Subcutaneous adipose tissue (tissue), 4 donors: Measurements from ENCODE around the gene NIT2. TPM values are rescaled to one million over a fixed set of nuclear protein-coding genes. Genes with fewer than 3 reads are reported as not detected.

Experiments
- CTCF ChIP-seq: fragments of 450-650 bp; IDR thresholded peaks from one replicate; pipeline ENCODE4 v1.5.1; 2016; ENCODE audit warnings: low read depth, mild to moderate bottlenecking, control low read depth, antibody characterized with exemption, moderate library complexity
- total RNA-seq, 4 donors: library from RNA; depleted of rRNA; stranded (reverse); fragments of >200 nt; gene quantifications; one replicate each; pipeline ENCODE4 v1.1.0, GENCODE V29; 2016

The NIT2 gene
- total RNA-seq, 4 donors from 2014 or later, result 35.5 to 77.8 (median 47.9) TPM

- no peak for TF ChIP-seq CTCF
Observed at GRCh38 chr3:100339786-100340185, 5.2 kb downstream of the NIT2 start.

GRCh38 chr3:100340527-100340926 is 6.0 kb downstream of the NIT2 start:
- no peak for TF ChIP-seq CTCF

DNA sequence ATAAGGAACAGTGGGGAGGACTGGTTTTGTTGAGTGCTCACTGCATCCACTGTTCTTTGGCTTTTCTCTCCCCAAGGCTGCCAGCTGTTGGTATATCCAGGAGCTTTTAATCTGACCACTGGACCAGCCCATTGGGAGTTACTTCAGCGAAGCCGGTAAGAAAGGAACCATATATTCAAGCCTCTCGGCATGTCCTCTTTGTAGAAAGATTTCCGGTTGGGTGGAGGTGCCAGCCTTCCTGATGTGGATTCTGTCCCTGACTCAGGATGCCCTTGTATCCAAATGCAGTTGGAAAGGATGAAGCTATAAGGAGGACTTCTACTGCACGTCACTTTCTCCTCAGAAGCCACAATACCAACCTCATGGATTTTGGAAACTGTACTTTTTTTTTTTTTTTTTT is 14.2 kb downstream of the NIT2 start:
- TF ChIP-seq CTCF, result no peak

DNA sequence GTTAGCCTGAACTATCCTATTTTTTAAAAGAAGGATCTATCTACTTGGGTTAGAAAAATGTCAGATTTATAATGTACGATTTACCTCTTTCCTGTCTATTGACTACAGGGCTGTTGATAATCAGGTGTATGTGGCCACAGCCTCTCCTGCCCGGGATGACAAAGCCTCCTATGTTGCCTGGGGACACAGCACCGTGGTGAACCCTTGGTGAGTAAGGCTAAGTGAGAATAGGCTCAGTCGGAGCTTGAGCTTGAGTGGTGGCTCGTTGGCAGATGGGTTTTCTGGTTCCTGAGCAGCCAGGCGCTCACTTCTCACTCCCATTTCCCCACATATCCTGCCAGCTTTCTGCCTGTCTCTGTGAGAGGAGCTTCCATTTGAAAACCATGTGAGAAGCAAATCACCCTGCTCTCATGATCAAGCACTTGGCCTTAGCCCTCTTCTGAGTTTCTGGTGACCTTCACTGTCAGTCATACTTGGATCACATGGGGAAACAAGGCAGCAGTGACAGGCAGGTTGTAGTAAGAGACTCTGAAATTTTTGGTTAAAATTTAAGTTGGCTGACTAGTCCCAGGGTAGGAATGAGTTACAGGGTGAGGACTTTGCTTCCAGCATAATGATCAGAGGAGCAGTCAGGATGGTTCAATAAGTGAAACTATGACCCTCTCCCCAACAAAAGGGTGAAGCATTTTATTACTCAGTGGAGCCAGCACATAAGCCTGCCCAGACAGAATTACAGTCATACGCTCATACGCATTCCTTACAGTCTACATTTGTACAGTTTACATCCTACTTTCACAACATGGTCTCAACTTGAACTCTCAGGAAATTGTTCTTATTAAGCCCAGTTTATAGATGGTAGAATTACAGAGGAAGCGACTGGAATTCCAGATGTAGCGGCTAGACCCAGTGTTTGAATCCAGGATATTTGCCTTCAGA is 18.0 kb downstream of the NIT2 start:
- no peak for TF ChIP-seq CTCF

DNA sequence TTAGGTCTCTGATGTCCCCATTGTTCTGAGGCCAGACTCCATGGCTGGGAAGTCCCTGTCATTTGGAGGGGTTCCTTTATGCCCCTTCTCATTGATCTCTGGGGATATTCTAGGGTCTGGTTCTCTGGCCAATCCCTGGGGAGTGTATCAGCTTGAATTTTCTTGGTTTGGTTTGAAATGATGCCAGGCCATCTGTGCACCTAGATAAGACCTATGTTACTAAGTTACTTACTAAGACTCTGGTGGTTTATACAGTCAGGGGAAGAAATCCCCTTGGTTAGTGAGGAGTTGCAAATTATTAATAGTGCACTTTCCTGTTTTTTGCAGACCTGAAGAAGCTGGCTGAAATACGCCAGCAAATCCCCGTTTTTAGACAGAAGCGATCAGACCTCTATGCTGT is 20.3 kb downstream of the NIT2 start:
- TF ChIP-seq CTCF, result no peak

DNA sequence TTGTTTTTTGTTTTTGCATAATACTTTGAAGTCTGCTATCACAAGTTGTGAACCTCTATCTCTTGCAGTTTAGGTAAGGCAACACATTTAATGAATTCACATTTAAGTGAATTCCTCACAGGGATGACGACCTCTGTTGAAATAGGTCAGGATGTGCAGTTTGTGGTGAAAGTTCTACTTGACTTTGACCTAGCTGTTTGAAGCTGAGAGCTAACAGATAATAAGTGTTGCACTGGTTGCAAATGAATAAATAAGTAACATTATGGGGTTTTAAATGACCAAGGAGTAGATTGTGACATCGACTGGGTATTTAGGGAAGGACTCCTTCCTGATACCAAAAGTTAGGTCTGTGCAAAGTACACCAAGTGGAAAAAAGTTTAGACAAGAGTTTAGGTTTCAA is 23.9 kb downstream of the NIT2 start:
- TF ChIP-seq CTCF, result no peak

DNA sequence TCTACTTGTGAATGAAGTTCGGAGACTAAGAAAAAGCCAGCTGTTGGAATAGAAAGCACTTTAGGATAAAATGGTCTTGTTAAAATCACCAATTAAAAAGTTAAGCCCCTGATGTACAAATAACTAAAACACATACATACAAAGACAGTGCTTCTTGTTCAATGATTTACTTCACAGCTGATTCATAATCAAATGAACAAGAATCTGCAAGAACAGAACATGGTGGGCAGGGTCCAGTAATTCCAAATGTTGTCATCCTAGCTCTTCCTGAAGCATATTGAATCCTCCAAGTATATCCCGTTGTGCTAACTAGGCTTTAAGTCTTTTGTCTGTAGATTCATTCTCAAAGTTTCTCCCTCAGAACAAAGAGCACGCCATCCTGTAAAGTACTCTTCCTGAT is 24.5 kb downstream of the NIT2 start:
- no peak for TF ChIP-seq CTCF
